OCI-LY7 (cell line): ENCODE results near the gene MARCHF2.

ENCODE experiments used
- EZH2phosphoT487 ChIP-seq: fragments of 200-600 bp; sonication (generic); IDR thresholded peaks from 2 replicates; pipeline ENCODE4 v1.6.1; 2018; ENCODE audit warnings: low read depth, borderline replicate concordance, mild to moderate bottlenecking, mixed run types, antibody characterized with exemption, low read length, moderate library complexity, mixed read lengths
- TF ChIP-seq, protein P1 (sequence below): fragments of 200-600 bp; sonication (generic); conservative IDR thresholded peaks from 2 replicates; pipeline ENCODE4 v1.5.1; 2014; ENCODE audit warnings: mild to moderate bottlenecking, antibody characterized with exemption, low read length, moderate library complexity, mixed read lengths

DNA sequence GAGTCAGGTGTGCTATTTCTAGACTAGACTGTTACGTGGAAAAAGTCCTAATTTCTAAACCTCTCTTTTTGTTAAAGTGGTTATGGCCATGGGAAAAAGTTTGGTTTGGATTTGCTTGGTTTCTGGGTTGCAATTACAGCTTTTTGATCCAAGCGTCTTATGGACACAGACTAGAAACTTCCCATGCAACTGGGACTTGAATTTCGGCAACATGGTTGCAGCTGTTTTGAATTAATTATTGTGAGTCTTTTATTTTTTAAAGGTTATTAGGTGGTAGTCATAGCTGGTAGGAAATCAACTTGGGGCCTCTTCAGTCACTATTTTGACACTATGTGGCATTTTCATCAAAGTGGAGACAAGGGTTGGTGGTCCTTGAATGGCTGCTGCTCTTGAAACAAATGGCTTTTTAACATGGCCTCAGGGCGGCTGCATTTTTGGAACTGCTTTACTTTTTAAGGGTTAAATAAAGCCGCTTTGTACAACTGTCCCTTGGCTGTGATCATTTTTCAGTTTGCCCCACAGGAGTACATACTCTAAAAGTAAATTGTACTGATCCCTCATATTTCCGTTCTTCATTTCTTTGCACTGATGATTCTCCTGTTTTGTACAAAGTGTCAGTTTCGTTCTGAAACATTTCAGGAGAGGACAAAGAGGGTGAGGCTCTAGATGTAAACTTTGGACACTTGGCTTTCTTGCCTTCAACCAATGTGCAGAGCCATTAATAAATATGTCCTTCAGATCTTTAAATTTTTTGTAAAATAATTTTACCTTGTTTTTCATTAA, 47.6 kb downstream of the MARCHF2 start:
- TF ChIP-seq, protein P1, sequence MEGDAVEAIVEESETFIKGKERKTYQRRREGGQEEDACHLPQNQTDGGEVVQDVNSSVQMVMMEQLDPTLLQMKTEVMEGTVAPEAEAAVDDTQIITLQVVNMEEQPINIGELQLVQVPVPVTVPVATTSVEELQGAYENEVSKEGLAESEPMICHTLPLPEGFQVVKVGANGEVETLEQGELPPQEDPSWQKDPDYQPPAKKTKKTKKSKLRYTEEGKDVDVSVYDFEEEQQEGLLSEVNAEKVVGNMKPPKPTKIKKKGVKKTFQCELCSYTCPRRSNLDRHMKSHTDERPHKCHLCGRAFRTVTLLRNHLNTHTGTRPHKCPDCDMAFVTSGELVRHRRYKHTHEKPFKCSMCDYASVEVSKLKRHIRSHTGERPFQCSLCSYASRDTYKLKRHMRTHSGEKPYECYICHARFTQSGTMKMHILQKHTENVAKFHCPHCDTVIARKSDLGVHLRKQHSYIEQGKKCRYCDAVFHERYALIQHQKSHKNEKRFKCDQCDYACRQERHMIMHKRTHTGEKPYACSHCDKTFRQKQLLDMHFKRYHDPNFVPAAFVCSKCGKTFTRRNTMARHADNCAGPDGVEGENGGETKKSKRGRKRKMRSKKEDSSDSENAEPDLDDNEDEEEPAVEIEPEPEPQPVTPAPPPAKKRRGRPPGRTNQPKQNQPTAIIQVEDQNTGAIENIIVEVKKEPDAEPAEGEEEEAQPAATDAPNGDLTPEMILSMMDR = no peak
- TF ChIP-seq EZH2phosphoT487 = no peak
